ENCODE data around the gene GTF2IRD1. TPM values are rescaled to one million over a fixed set of nuclear protein-coding genes. Genes with fewer than 3 reads are reported as not detected.
"Not testable (repeated sequence)": the region's sequence is repeated elsewhere in the genome, so short reads cannot be mapped to it uniquely, and the experiment has no call there.

The GTF2IRD1 gene
- total and polyA plus RNA-seq, 2 of the 4 experiments (the other 2 are of a cell fraction): 4.1 to 21.9 TPM

DNA sequence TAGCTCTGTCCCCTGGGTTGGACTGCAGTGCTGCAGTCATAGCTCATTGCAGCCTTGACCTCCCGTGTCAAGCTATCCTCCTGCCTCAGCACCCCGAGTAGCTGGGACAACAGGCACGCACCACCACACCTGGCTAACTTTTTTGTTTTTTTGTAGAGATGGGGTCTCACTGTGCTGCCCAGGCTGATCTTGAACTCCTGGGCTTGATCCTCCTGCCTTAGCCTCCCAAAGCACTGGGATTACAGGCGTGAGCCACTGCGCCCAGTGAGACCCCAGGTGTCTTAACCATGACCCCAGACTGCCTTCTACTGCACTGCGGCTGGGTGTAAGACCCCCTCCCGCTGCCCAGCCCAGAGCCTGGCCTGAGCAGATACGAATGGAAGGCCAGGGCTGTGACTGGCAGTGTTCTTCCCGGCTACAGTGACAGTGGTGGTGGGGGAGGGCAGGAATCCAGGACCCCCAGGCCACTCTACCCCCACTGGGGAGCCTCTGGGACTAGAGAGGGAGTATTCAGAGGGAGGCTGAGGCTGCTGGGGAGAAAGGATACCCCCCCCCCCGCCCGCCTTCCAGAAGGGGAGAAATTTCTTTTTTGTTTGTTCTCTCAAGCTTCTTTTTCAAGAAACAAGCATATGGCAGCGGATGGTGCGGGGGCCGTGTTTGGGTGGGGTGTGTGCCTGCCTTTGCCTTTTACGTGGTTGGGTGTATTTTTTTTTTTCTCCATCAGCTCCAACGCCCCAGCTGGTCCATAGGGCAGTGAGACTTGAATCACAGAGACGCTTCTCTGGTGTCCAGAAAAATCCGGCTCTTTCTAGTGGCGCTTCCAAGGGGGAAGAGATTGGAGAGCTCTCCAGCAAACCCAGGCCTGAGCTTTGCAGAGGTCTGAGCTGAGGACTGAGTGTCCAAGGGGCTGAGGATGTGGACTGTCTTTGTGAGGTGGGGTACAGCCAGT, 36.6 kb downstream of the GTF2IRD1 start:
- Histone ChIP-seq H3K4me1 (ENCODE audit: control insufficient read depth, insufficient read depth, low read length) (peaks cover 5% of the 10 kb centered on the region), H3K4me3 (ENCODE audit: insufficient read depth, low read depth, low read length) (no peak overlapping the region), H2BK120ac (ENCODE audit: low read depth, low read length) (no peak overlapping the region), H3K4ac (ENCODE audit: low read depth, low read length) (no peak overlapping the region), H2BK15ac (ENCODE audit: low read depth, low read length) (no peak overlapping the region), H3K27me3 (ENCODE audit: control insufficient read depth, insufficient read depth, low read length) (no peaks in the 10 kb centered on the region), H2AK9ac (replicated peaks; ENCODE audit: low read depth, low read length, poor library complexity) (no peak overlapping the region), H4K91ac (ENCODE audit: insufficient read depth, low read depth, low read length) (no peak overlapping the region), H3K14ac (replicated peaks; ENCODE audit: low read depth, low read length) (no peak overlapping the region), H3K18ac (ENCODE audit: low read depth, low read length) (no peak overlapping the region), H2AFZ (replicated peaks; ENCODE audit: low read length, poor library complexity) (no peak overlapping the region), H2BK5ac (ENCODE audit: low read depth, low read length, poor library complexity, severe bottlenecking) (no peak overlapping the region), H2BK20ac (ENCODE audit: low read depth, low read length) (no peak overlapping the region), H3K36me3 (ENCODE audit: control insufficient read depth, insufficient read depth, low read length) (peaks cover 2% of the 10 kb centered on the region), H3K56ac (ENCODE audit: extremely low read depth, insufficient read depth, low read length) (no peak overlapping the region), H3K9me1 (ENCODE audit: insufficient read depth, low read length) (peaks cover 15% of the 10 kb centered on the region), H3K79me1 (ENCODE audit: low read depth in 1 of 2, low read length in 2 of 2) (peaks cover 29 to 81% of the 10 kb centered on the region in 2 experiments), H3K9ac (ENCODE audit: low read depth, low read length) (no peak overlapping the region), H2AK5ac (ENCODE audit: low read depth, low read length) (no peak overlapping the region; the same call in 1 of the 2 replicates), H4K20me1 (ENCODE audit: insufficient read depth, low read length) (peaks cover 22% of the 10 kb centered on the region), H4K5ac (ENCODE audit: low read depth, low read length) (no peak overlapping the region), H4K8ac (ENCODE audit: low read depth in 2 of 2, low read length in 2 of 2) (no peak overlapping the region), H3K4me2 (ENCODE audit: low read depth, low read length) (no peak overlapping the region), H3K27ac (ENCODE audit: insufficient read depth, low read length) (no peak overlapping the region), H3K9me3 (ENCODE audit: control insufficient read depth, insufficient read depth, low read length) (peaks cover 3% of the 10 kb centered on the region), H3K23ac (ENCODE audit: low read depth, low read length) (no peak overlapping the region)
- TF ChIP-seq SMC3 (IDR thresholded peaks at IDR 0.05; ENCODE audit: low read depth, low read length) (no peak), MAFK (IDR thresholded peaks at IDR 0.05; ENCODE audit: low read depth, low read length) (no peak)
- dilution Hi-C loops (cut with HindIII; ENCODE audit: low sequenced_read_pairs, unreplicated experiment) (no loop called here), in situ Hi-C loops (cut with MboI; ENCODE audit: low sequenced_read_pairs) (no loop called here), intact Hi-C loops (cut with micrococcal nuclease) (no loop called here)
- no peak for DNase-seq
- no CpG with 5 or more reads among the region's 19 CpGs for WGBS, 2 experiments (ENCODE audit: extremely low coverage in 2 of 2, insufficient read length in 1 of 2)
- ATAC-seq (ENCODE audit: low read depth): no peak
- ChIA-PET CTCF (no interaction called here), POLR2A (ENCODE audit: unreplicated experiment) (no interaction called here)
- BruUV-seq (replicated peaks): no TSS peak

DNA sequence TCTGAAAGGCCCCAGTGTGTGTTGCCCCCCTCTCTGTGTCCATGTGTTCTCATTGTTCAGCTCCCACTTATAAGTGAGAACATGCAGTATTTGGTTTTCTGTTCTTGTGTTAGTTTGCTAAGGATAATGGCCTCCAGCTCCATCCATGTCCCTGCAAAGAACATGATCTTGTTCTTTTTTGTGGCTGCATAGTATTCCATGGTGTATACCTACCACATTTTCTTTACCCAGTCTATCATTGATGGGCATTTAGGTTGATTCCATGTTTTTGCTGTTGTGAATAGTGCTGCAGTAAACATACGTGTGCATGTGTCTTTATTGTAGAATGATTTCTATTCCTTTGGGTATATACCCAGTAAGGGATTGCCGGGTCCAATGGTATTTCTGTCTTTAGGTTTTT, 37.8 kb downstream of the GTF2IRD1 start:
- H4K8ac ChIP-seq (ENCODE audit: low read depth in 2 of 2, low read length in 2 of 2); H3K14ac ChIP-seq (replicated peaks; ENCODE audit: low read depth, low read length); H3K18ac ChIP-seq (ENCODE audit: low read depth, low read length); DNase-seq; H3K9me3 ChIP-seq (ENCODE audit: control insufficient read depth, insufficient read depth, low read length); H2AFZ ChIP-seq (replicated peaks; ENCODE audit: low read length, poor library complexity); H2AK9ac ChIP-seq (replicated peaks; ENCODE audit: low read depth, low read length, poor library complexity); H3K4me2 ChIP-seq (ENCODE audit: low read depth, low read length); H2BK5ac ChIP-seq (ENCODE audit: low read depth, low read length, poor library complexity, severe bottlenecking); H2BK20ac ChIP-seq (ENCODE audit: low read depth, low read length); POLR2A ChIA-PET (ENCODE audit: unreplicated experiment); H3K4me3 ChIP-seq (ENCODE audit: insufficient read depth, low read depth, low read length); H2AK5ac ChIP-seq (ENCODE audit: low read depth, low read length); H3K36me3 ChIP-seq (ENCODE audit: control insufficient read depth, insufficient read depth, low read length); H4K91ac ChIP-seq (ENCODE audit: insufficient read depth, low read depth, low read length); ATAC-seq (ENCODE audit: low read depth); H3K56ac ChIP-seq (ENCODE audit: extremely low read depth, insufficient read depth, low read length); H2BK15ac ChIP-seq (ENCODE audit: low read depth, low read length); H2BK120ac ChIP-seq (ENCODE audit: low read depth, low read length); CTCF ChIA-PET; dilution Hi-C loops (cut with HindIII; ENCODE audit: low sequenced_read_pairs, unreplicated experiment); in situ Hi-C loops (cut with MboI; ENCODE audit: low sequenced_read_pairs); H3K4ac ChIP-seq (ENCODE audit: low read depth, low read length); BruUV-seq (replicated peaks); H4K5ac ChIP-seq (ENCODE audit: low read depth, low read length); H3K9ac ChIP-seq (ENCODE audit: low read depth, low read length); H3K23ac ChIP-seq (ENCODE audit: low read depth, low read length); H3K27ac ChIP-seq (ENCODE audit: insufficient read depth, low read length); H3K27me3 ChIP-seq (ENCODE audit: control insufficient read depth, insufficient read depth, low read length); intact Hi-C loops (cut with micrococcal nuclease); H3K4me1 ChIP-seq (ENCODE audit: control insufficient read depth, insufficient read depth, low read length): not testable (repeated sequence)
- Histone ChIP-seq H3K9me1 (ENCODE audit: insufficient read depth, low read length) (peaks cover 19% of the 10 kb centered on the region), H3K79me1 (ENCODE audit: low read depth in 1 of 2, low read length in 2 of 2) (peaks cover 41 to 83% of the 10 kb centered on the region in 2 experiments), H4K20me1 (ENCODE audit: insufficient read depth, low read length) (peaks cover 29% of the 10 kb centered on the region)
- no CpG with 5 or more reads among the region's 2 CpGs for WGBS, 2 experiments (ENCODE audit: extremely low coverage in 2 of 2, insufficient read length in 1 of 2)

Data from IMR-90 (cell line).